Kidney (tissue), 14 donors: ENCODE data around the gene MISP. TPM values are rescaled to one million over a fixed set of nuclear protein-coding genes. Genes with fewer than 3 reads are reported as not detected.

Source experiments
- DNase-seq, 5 donors: peaks; one replicate each; pipeline ENCODE4 v3.0.0-alpha.2; 2013 to 2020
- FAIRE-seq: peaks from 2 replicates; lab custom pipeline; 2012; peaks lifted over from hg19 to GRCh38; lab: Jason Lieb, UNC
- H3K27ac ChIP-seq, 2 donors: one replicate each; pipeline ENCODE4 v1.7.0; 2013; ENCODE audit warnings: low read depth in 2 of 2, low read length in 2 of 2, inconsistent platforms in 1 of 2
- H3K27me3 ChIP-seq: one replicate; pipeline ENCODE4 v1.7.1; 2013; ENCODE audit warnings: low read length, inconsistent platforms; ENCODE audit not compliant: control insufficient read depth, insufficient read depth
- H3K36me3 ChIP-seq, 3 donors: one replicate each; pipeline versions ENCODE4 v1.7.0 to v1.7.1; 2013; ENCODE audit warnings: low read length in 3 of 3, control low read depth in 1 of 3, inconsistent platforms in 1 of 3; ENCODE audit not compliant: insufficient read depth in 3 of 3, control insufficient read depth in 2 of 3
- H3K4me1 ChIP-seq, 3 donors: one replicate each; pipeline versions ENCODE4 v1.7.0 to v1.7.1; 2013; ENCODE audit warnings: low read length in 3 of 3, inconsistent platforms in 1 of 3, low read depth in 1 of 3; ENCODE audit not compliant: control insufficient read depth in 2 of 3, insufficient read depth in 2 of 3
- H3K4me3 ChIP-seq, 3 donors: one replicate each; pipeline versions ENCODE4 v1.7.0 to v1.8.1; 2013; ENCODE audit warnings: low read length in 3 of 3, control low read depth in 1 of 3, inconsistent platforms in 1 of 3
- H3K9ac ChIP-seq, 3 donors: one replicate each; pipeline versions ENCODE4 v1.7.0 to v1.7.1; 2013; ENCODE audit warnings: low read length in 3 of 3, control low read depth in 1 of 3, inconsistent platforms in 1 of 3
- H3K9me3 ChIP-seq, 3 donors: one replicate each; pipeline versions ENCODE4 v1.7.0 to v1.7.1; 2013; ENCODE audit warnings: low read length in 3 of 3, control low read depth in 1 of 3, inconsistent platforms in 1 of 3; ENCODE audit not compliant: control insufficient read depth in 2 of 3, insufficient read depth in 1 of 3
- intact Hi-C: fragments of 100-400 bp; cut with DNase I; formaldehyde crosslinking; loops from one replicate; pipeline ENCODE4 v1.11.1; 2022
- polyA plus RNA-seq: library from polyadenylated mRNA; stranded (reverse); fragments of 350-450 nt; fragmentation: Illumina TruSeq; extraction: RNeasy Lipid Tissue Mini Kit (QIAGEN cat#74804); gene quantifications from one replicate; pipeline ENCODE4 v1.2.3, GENCODE V29; 2014; ENCODE audit warnings: low read depth, low replicate concordance; ENCODE audit not compliant: insufficient read depth
- total RNA-seq: library from RNA; stranded (reverse); fragmentation: NEBNext Ultra II Directional; extraction: Animal tissue kit (Norgen Biotek cat#: 25700); gene quantifications from one replicate; pipeline ENCODE4 v1.2.1, GENCODE V29; 2021
- TF ChIP-seq, protein P1 (sequence below): IDR thresholded peaks from 3 replicates; pipeline ENCODE4 v1.5.1; 2012; ENCODE audit warnings: mild to moderate bottlenecking, moderate library complexity, borderline replicate concordance; ENCODE audit not compliant: insufficient read depth; ENCODE audit errors: extremely low read depth
- donor health status: control.
- donor health status: control.
- donor health status: control.
- donor health status: control.
- donor health status: control.
- donor health status: DM: yes; HTN: yes; CAD: no.
- donor health status: Normal renal cell carcinoma (clear cell type).

MISP gene
- total and polyA plus RNA-seq, 2 donors from 2014 or later = 17.8 to 19.6 TPM

DNA sequence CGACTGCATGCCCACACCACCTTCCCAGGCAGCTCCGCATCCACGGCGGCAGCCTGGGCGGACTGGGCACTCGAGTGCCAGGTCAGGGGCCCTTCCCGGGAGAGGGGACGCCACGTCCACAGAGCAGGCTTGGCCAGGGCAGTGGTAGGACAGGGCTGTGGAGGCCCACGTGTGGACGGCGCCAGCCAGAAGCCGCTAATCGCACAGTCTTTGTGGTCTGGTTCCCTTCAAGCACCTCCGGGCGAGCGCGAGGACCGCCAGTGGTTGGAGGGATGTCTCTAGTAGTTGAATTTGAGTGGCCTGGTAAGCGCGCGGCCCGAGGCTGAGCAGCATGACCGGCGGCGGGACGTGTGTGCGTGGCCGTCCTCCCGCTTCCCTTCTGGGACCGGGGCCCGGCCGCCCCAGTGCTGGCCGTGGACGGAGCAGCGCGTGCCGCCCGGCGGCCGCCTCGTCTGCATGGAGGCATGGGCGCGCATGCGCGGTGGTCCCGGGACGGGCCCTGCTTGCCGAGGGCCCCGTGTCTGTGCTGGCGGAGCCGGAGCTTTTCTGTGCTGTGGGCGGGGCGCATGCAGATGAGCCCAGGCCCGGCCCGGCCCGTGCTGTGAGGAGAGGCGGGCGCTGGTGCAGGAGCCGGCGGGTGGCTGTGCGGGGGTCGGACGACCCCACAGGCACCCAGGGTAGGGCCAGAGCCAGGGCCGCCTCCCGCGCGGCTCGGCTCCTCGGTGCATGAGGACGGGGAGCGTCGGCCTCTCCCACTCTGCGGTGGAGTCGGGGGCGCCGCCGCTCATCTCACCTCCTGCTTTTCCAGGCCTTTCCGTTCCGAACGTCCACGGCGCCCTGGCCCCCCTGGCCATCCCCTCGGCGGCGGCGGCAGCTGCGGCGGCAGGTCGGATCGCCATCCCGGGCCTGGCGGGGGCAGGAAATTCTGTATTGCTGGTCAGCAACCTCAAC is 55.0 kb downstream of the MISP start:
- no peaks in the 10 kb centered on the region for H3K27me3 ChIP-seq
- peak in 1 of 5 donors; percentile 79 for DNase-seq
- H3K4me1 ChIP-seq = peaks cover 0 to 24% (median 16%) of the 10 kb centered on the region in 3 donors
- FAIRE-seq = no peak
- peaks cover 7 to 58% (median 21%) of the 10 kb centered on the region in 3 donors for H3K36me3 ChIP-seq
- intact Hi-C loops = no loop called here
- no peaks in the 10 kb centered on the region for H3K9me3 ChIP-seq
- no peak overlapping the region for H3K4me3 ChIP-seq
- TF ChIP-seq, protein P1, sequence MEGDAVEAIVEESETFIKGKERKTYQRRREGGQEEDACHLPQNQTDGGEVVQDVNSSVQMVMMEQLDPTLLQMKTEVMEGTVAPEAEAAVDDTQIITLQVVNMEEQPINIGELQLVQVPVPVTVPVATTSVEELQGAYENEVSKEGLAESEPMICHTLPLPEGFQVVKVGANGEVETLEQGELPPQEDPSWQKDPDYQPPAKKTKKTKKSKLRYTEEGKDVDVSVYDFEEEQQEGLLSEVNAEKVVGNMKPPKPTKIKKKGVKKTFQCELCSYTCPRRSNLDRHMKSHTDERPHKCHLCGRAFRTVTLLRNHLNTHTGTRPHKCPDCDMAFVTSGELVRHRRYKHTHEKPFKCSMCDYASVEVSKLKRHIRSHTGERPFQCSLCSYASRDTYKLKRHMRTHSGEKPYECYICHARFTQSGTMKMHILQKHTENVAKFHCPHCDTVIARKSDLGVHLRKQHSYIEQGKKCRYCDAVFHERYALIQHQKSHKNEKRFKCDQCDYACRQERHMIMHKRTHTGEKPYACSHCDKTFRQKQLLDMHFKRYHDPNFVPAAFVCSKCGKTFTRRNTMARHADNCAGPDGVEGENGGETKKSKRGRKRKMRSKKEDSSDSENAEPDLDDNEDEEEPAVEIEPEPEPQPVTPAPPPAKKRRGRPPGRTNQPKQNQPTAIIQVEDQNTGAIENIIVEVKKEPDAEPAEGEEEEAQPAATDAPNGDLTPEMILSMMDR = no peak
- no peak overlapping the region for H3K9ac ChIP-seq
- no peak overlapping the region for H3K27ac ChIP-seq

DNA sequence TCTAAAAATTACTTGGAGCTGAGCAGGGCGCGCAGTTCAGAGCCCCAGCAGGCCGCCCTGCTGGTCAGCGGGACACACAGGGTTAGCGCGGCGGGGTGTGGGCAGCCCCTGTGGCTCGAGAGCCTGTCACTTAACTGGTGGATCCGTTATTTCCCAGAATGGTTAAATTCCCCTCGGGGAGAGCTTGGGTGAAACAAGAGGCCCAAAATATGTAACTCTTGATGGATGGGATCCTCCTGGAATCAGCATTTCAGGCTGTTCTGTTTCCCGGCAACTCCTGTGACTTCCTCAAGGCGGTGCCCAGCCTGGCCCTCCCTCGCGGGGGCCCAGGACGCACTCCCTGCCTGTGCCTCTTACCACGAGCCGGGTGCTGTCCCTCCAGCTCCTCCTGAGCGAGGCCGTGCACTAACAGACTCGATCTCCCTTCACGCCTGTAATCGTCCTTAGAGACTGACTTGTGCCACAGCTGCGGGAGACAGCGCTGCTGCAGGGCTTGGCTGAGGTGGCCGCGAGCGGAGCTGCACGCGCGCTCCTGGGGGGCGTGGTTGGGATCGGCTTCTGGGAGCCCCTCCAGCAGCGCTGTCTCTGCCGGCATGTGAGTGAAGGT is 56.0 kb downstream of the MISP start:
- DNase-seq = no peak
- H3K36me3 ChIP-seq = peaks cover 7 to 58% (median 21%) of the 10 kb centered on the region in 3 donors
- no peak overlapping the region for H3K4me3 ChIP-seq
- peaks cover 0 to 13% (median 10%) of the 10 kb centered on the region in 3 donors for H3K4me1 ChIP-seq
- intact Hi-C loops = no loop called here
- FAIRE-seq = no peak
- H3K9me3 ChIP-seq = no peaks in the 10 kb centered on the region
- H3K9ac ChIP-seq = no peak overlapping the region
- TF ChIP-seq, protein P1 = no peak
- H3K27ac ChIP-seq = no peak overlapping the region
- no peaks in the 10 kb centered on the region for H3K27me3 ChIP-seq

DNA sequence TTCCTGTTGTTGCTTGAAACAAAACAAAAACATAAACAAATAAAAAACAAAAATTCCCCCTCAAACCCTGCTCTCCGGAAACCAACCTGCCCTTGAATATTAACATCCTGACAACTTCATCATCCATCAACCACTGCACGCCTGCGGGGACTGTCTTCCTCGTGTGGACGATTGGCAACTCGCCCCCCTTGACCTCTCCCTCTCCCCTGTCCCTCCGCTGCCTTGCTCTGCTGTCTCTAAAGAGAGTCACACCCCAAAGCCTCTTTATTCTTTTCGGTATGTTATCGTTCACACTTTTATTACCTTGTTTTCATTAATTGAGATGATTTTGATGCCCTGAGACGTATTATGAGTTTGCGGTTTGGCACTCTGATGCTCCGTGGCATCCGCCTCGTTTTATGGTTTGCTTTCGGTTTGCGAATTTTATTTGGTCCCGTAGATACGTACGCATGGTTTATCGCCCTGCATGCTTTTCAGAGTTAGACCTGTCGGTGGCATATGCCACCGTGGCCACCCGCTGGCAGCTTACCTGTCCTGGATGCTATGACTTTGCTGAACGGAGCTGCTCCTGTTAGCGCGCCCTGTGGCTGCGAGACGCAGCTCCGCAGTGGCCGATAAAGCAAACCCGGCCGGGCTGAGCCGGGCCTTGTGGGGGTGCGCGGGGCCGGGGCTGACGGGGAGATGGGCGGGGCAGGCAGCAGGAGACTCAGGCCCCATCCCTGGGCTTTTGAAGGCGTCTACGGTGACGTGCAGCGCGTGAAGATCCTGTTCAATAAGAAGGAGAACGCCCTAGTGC is 56.9 kb downstream of the MISP start:
- TF ChIP-seq, protein P1 = no peak
- intact Hi-C loops = no loop called here
- Histone ChIP-seq H3K4me1 (peaks cover 0 to 5% (median 4%) of the 10 kb centered on the region in 3 donors), H3K4me3 (no peak overlapping the region), H3K9me3 (no peaks in the 10 kb centered on the region), H3K27me3 (no peaks in the 10 kb centered on the region), H3K27ac (no peak overlapping the region), H3K9ac (no peak overlapping the region), H3K36me3 (peaks cover 7 to 58% (median 24%) of the 10 kb centered on the region in 3 donors)
- FAIRE-seq = no peak
- no peak for DNase-seq
